WI38 (cell line): Measurements from ENCODE around the gene GPR17.

Experiments
- H3K4me3 ChIP-seq: 2 replicates; pipeline ENCODE4 v1.5.1; 2011; ENCODE audit warnings: low read depth, mild to moderate bottlenecking, control low read depth, low read length
- CTCF ChIP-seq: IDR thresholded peaks from 2 replicates; pipeline ENCODE4 v1.5.1; 2012; ENCODE audit warnings: low read depth, mild to moderate bottlenecking, control low read depth, low read length

GPR17 gene

DNA sequence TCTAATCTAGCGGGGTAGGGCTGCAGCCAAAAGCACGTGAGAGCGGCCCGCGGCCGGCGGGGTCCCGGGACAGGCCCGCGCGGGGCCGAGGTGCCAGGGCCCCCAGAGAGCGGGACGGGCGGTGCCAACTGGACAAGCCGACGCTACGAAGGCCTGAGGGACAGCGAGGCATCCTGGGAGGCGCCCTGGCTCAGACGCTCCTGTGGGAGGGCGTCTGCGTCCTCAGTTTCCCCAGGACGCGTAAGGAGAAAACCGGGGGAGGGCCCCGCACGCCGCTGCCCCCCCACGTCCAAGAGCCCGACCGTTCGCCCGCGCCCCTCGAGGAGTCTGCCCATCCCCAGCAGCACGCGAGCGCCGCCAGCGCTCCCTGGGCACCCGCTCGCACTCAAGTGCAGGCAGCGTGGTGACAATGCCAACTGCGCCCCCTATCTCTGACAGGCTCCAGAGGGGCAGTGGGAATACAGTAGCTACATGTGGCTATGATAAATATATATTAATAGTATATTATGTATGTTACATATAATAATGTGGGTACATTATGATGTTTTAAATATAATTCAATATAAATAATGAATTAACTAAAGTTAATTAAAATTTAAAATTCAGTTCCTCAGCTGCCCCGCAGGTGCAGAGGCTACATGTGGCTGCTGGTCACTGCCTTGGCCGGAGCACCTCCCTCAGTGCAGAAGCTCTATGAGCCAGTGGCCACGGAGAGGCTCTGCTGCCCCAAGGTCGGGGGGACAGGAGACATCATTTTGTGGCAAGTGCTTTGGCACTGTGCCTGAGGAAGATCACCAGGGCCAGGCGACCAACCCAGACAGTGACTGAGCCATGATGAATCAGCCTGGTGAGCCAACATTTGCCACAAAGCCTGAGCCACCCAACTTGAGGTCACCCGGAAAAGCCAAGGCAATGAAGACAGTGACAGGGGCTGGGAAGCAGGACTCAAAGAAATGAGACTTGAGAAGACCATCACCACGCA is 49.8 kb downstream of the GPR17 start:
- 0 out of 2 replicates have a peak overlapping the region, but pooled peaks have one; percentile 16 for H3K4me3 ChIP-seq
- peak; percentile 57 for TF ChIP-seq CTCF

DNA sequence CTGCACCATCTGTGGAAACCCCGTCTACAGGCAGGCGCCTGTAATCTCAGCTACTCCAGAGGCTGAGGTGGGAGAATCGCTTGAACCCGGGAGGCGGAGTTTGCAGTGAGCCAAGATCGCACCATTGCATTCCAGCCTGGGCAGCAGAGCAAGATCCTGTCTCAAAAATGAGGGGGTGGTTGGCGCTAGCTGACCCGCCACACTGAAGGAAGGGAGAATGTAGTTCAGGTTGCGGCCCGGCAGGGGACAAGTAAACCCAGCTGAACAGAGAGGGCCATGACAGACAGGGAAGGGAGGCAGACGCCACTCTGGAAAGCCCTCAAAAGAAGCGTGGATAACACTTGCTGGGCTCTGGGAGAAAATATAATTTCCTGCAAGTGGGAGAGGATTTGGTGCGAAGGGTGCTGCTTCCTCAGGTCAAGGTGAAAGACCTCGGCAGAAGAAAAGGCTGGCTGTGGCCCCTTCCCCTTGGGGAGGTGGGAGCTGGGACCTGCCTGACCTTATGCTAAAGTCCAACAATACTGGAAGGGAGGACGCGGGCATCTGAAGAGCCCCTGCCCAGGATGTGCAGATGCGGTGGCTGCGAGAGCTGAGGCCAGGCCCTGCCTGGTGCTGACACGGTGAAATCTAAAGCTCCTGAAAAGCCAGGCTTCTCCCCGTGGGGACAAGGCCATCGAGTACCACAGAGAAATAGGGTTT is 51.7 kb downstream of the GPR17 start:
- H3K4me3 ChIP-seq, result no peak overlapping the region
- no peak for TF ChIP-seq CTCF

GRCh38 chr2:127698553-127699355 is 52.8 kb downstream of the GPR17 start:
- no peak overlapping the region for H3K4me3 ChIP-seq
- no peak for TF ChIP-seq CTCF

DNA sequence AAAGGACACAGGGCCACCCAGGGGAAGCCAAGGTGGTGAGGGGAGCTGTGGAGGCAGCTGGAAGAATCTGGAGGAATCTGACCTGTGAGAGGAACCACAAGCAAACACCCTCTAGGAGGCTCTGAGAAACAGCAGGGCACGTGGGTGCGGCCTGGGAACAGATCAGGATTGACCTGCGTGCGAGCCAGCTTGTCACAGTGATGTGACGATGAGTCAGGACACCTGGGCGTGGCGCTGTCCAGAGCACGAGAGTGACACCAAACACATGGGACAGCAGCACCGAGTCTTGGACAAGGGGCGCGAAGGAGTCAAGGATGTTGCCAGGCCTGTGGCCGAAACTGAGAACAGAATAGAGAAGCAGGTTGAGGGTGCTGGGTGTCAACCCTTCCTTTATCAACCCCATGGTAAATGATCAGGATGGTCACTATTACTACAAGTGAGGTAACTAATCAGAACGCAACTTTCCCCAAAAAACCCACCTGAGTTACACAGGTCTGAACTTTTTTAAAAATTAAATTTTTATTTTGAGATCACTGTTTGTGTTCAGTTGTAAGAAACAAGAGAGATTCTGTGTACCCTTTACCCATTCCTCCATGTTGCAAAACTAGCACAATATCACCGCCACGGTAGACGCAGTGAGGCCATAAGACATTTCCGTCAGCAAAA is 54.7 kb downstream of the GPR17 start:
- H3K4me3 ChIP-seq, result peak overlapping the region; percentile 67
- no peak for TF ChIP-seq CTCF

- TF ChIP-seq CTCF, result no peak
- H3K4me3 ChIP-seq, result peak within 1 kb of the TSS; percentile 67
Observed at GRCh38 chr2:127701193-127701650, 55.3 kb downstream of the GPR17 start, which contains the start of gene SFT2D3. Gene SFT2D3, plus strand, starts transcription at chr2:127701497. Its CDS starts 32 bp downstream, at chr2:127701529.

DNA sequence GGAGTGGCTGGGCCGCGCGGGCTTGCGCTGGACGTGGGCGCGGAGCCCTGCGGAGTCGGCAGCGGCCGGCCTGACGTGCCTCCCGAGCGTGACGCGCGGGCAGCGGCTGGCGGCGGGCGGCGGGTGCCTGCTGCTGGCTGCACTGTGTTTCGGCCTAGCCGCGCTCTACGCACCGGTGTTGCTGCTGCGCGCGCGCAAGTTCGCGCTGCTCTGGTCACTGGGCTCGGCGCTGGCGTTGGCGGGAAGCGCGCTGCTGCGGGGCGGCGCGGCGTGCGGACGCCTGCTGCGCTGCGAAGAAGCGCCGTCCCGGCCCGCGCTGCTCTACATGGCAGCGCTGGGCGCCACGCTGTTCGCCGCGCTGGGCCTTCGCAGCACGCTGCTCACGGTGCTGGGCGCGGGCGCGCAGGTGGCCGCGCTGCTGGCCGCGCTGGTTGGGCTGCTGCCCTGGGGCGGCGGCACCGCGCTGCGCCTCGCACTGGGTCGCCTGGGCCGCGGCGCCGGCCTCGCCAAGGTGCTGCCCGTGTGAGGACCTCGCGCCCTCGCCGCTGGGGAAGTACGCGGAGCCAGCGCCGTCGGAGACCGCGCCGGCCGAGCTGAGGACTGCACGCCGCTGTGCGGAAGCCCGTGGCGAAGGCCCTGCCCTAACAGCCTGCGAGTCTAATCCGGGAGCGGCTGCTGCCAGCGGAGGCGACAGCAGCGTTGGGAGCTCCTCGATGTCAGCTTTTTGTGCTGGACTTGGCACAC is 55.9 kb downstream of the GPR17 start:
- peak overlapping the region; percentile 67 for H3K4me3 ChIP-seq
- TF ChIP-seq CTCF, result no peak
